BLaER1 treated with 17β-estradiol and CSF1 and Interleukin-3, amounts not matched to agents 10 nM and 100 nM (cell line): ENCODE data around the gene PGLYRP3.

Source experiments
- H3K27ac ChIP-seq, 11 experiments: shearing (Covaris generic); formaldehyde crosslinking; 2 replicates each; pipeline ENCODE4 v1.8.1; 2022
- H3K27me3 ChIP-seq, 11 experiments: shearing (Covaris generic); formaldehyde crosslinking; 2 replicates each; pipeline ENCODE4 v1.8.1; 2022
- H3K36me3 ChIP-seq, 11 experiments: shearing (Covaris generic); formaldehyde crosslinking; 2 replicates each; pipeline ENCODE4 v1.8.1; 2022
- H3K4me1 ChIP-seq, 10 experiments: shearing (Covaris generic); formaldehyde crosslinking; 2 replicates each; pipeline ENCODE4 v1.8.1; 2022
- H3K4me2 ChIP-seq, 11 experiments: shearing (Covaris generic); formaldehyde crosslinking; 2 replicates each; pipeline ENCODE4 v1.8.1; 2022
- H3K4me3 ChIP-seq, 10 experiments: shearing (Covaris generic); formaldehyde crosslinking; 2 replicates each; pipeline ENCODE4 v1.8.1; 2022
- H3K9ac ChIP-seq, 11 experiments: shearing (Covaris generic); formaldehyde crosslinking; 2 replicates each; pipeline ENCODE4 v1.8.1; 2022
- H3K9me3 ChIP-seq, 11 experiments: shearing (Covaris generic); formaldehyde crosslinking; replicated peaks in 1 of 11; 2 replicates each; pipeline ENCODE4 v1.8.1; 2022
- H4K20me1 ChIP-seq, 11 experiments: shearing (Covaris generic); formaldehyde crosslinking; 2 replicates each; pipeline ENCODE4 v1.8.1; 2022
- Cebpa-rat ChIP-seq, 11 experiments: shearing (Covaris generic); IDR thresholded peaks; 2 replicates each; pipeline ENCODE4 v1.8.1; 2022

Gene PGLYRP3

GRCh38 chr1:153313288-153313687 is 536 bp upstream of the PGLYRP3 start:
- Histone ChIP-seq H3K4me2 (no peak overlapping the region; a peak in 1 of 22 replicates), H3K9ac (no peak overlapping the region), H3K4me3 (no peak overlapping the region), H3K27ac (no peak overlapping the region), H3K36me3 (no peaks in the 10 kb centered on the region), H4K20me1 (no peaks in the 10 kb centered on the region), H3K4me1 (peaks cover 8 to 20% (median 17%) of the 10 kb centered on the region in 10 experiments; a peak in 18 of 20 replicates), H3K27me3 (no peaks in the 10 kb centered on the region), H3K9me3 (peaks cover 0 to 7% (median 0%) of the 10 kb centered on the region in 11 experiments; a peak in 4 of 22 replicates)
- no peak for TF ChIP-seq Cebpa-rat (IDR thresholded peaks at IDR 0.05)

GRCh38 chr1:153310526-153310925 is 2.2 kb downstream of the PGLYRP3 start:
- no peaks in the 10 kb centered on the region for H3K27me3 ChIP-seq
- no peak overlapping the region for H3K4me3 ChIP-seq
- no peak overlapping the region; a peak in 1 of 22 replicates for H3K27ac ChIP-seq
- H3K9ac ChIP-seq: no peak overlapping the region
- peaks cover 29 to 43% (median 41%) of the 10 kb centered on the region in 10 experiments for H3K4me1 ChIP-seq
- H3K9me3 ChIP-seq: peaks cover 0 to 5% (median 0%) of the 10 kb centered on the region in 11 experiments; a peak in 5 of 22 replicates
- no peak for TF ChIP-seq Cebpa-rat (IDR thresholded peaks at IDR 0.05)
- peak overlapping the region in 10 of 11 experiments; percentile 1 to 60 (median 45); a peak in 16 of 22 replicates for H3K4me2 ChIP-seq
- H3K36me3 ChIP-seq: no peaks in the 10 kb centered on the region
- no peaks in the 10 kb centered on the region for H4K20me1 ChIP-seq

- Histone ChIP-seq H3K4me3 (no peak overlapping the region), H3K27me3 (no peaks in the 10 kb centered on the region), H3K36me3 (no peaks in the 10 kb centered on the region), H4K20me1 (no peaks in the 10 kb centered on the region), H3K4me2 (peak overlapping the region in 5 of 11 experiments; percentile 18 to 60 (median 26); a peak in 6 of 22 replicates), H3K4me1 (peaks cover 30 to 45% (median 42%) of the 10 kb centered on the region in 10 experiments), H3K27ac (no peak overlapping the region), H3K9ac (no peak overlapping the region), H3K9me3 (no peaks in the 10 kb centered on the region; a peak in 2 of 22 replicates)
- no peak for TF ChIP-seq Cebpa-rat (IDR thresholded peaks at IDR 0.05)
Observed at GRCh38 chr1:153309441-153309840, 3.3 kb downstream of the PGLYRP3 start.

GRCh38 chr1:153308540-153308939 is 4.2 kb downstream of the PGLYRP3 start:
- TF ChIP-seq Cebpa-rat (IDR thresholded peaks at IDR 0.05): no peak
- Histone ChIP-seq H3K4me1 (peaks cover 30 to 45% (median 42%) of the 10 kb centered on the region in 10 experiments), H3K9ac (no peak overlapping the region)

GRCh38 chr1:153307221-153307600 is 5.5 kb downstream of the PGLYRP3 start:
- Histone ChIP-seq H3K27me3 (no peaks in the 10 kb centered on the region), H3K4me1 (peaks cover 30 to 45% (median 42%) of the 10 kb centered on the region in 10 experiments)

More at GRCh38 chr1:153308540-153308939, 4.2 kb downstream of the PGLYRP3 start:
- Histone ChIP-seq H3K36me3 (no peaks in the 10 kb centered on the region), H4K20me1 (no peaks in the 10 kb centered on the region), H3K4me3 (no peak overlapping the region), H3K4me2 (0 out of 22 replicates have a peak overlapping the region, but pooled peaks of 1 of the 11 experiments have one; percentile 23), H3K9me3 (no peaks in the 10 kb centered on the region; a peak in 2 of 22 replicates), H3K27me3 (no peaks in the 10 kb centered on the region), H3K27ac (no peak overlapping the region)

GRCh38 chr1:153306303-153307220 is 6.2 kb downstream of the PGLYRP3 start:
- Histone ChIP-seq H3K27ac (peak overlapping the region in 9 of 11 experiments; percentile 8 to 64 (median 48); a peak in 15 of 22 replicates), H3K4me3 (peak overlapping the region in 4 of 10 experiments; percentile 7 to 22 (median 13); a peak in 2 of 20 replicates), H3K4me1 (peaks cover 30 to 45% (median 42%) of the 10 kb centered on the region in 10 experiments), H3K9me3 (no peaks in the 10 kb centered on the region; a peak in 1 of 22 replicates), H3K4me2 (peak overlapping the region; percentile 74 to 93 (median 86)), H3K27me3 (no peaks in the 10 kb centered on the region), H4K20me1 (no peaks in the 10 kb centered on the region), H3K36me3 (no peaks in the 10 kb centered on the region), H3K9ac (peak overlapping the region in 6 of 11 experiments; percentile 7 to 45 (median 32); a peak in 6 of 22 replicates)
- TF ChIP-seq Cebpa-rat (IDR thresholded peaks at IDR 0.05): peak in 5 of 11 experiments; percentile 39 to 80 (median 67); a peak in 7 of 22 replicates

More at GRCh38 chr1:153307221-153307600, 5.5 kb downstream of the PGLYRP3 start:
- Histone ChIP-seq H3K27ac (peak overlapping the region in 8 of 11 experiments; percentile 8 to 52 (median 25); a peak in 9 of 22 replicates), H3K4me3 (no peak overlapping the region), H3K4me2 (peak overlapping the region; percentile 74 to 93 (median 86)), H3K9ac (no peak overlapping the region; a peak in 1 of 22 replicates), H3K36me3 (no peaks in the 10 kb centered on the region), H4K20me1 (no peaks in the 10 kb centered on the region), H3K9me3 (no peaks in the 10 kb centered on the region; a peak in 1 of 22 replicates)
- no peak for TF ChIP-seq Cebpa-rat (IDR thresholded peaks at IDR 0.05)

GRCh38 chr1:153305682-153306081 is 7.1 kb downstream of the PGLYRP3 start:
- 0 out of 22 replicates have a peak overlapping the region, but pooled peaks of 1 of the 11 experiments have one; percentile 30 for H3K9ac ChIP-seq
- H3K4me3 ChIP-seq: no peak overlapping the region
- H3K27ac ChIP-seq: no peak overlapping the region
- no peak for TF ChIP-seq Cebpa-rat (IDR thresholded peaks at IDR 0.05)
- H3K4me1 ChIP-seq: peaks cover 29 to 43% (median 41%) of the 10 kb centered on the region in 10 experiments
- H3K36me3 ChIP-seq: no peaks in the 10 kb centered on the region
- H3K4me2 ChIP-seq: peak overlapping the region; percentile 74 to 93 (median 86)
- H3K27me3 ChIP-seq: no peaks in the 10 kb centered on the region
- H3K9me3 ChIP-seq: no peaks in the 10 kb centered on the region; a peak in 1 of 22 replicates
- H4K20me1 ChIP-seq: no peaks in the 10 kb centered on the region

- H3K9me3 ChIP-seq: peaks cover 0 to 11% (median 2%) of the 10 kb centered on the region in 11 experiments; a peak in 6 of 22 replicates
- H3K27ac ChIP-seq: no peak overlapping the region
- H3K4me3 ChIP-seq: no peak overlapping the region
- no peaks in the 10 kb centered on the region for H4K20me1 ChIP-seq
- H3K27me3 ChIP-seq: no peaks in the 10 kb centered on the region
- no peaks in the 10 kb centered on the region for H3K36me3 ChIP-seq
- H3K9ac ChIP-seq: no peak overlapping the region
- no peak overlapping the region for H3K4me2 ChIP-seq
- TF ChIP-seq Cebpa-rat (IDR thresholded peaks at IDR 0.05): no peak
- H3K4me1 ChIP-seq: peaks cover 18 to 28% (median 24%) of the 10 kb centered on the region in 10 experiments
Observed at GRCh38 chr1:153302308-153302707, 10.4 kb downstream of the PGLYRP3 start.
